HG02840 (cell line): ENCODE data around the gene MLYCD.
A peak's percentile ranks its signal among the peaks of the same experiment; 100 is the strongest.

Source experiments
- ATAC-seq: cut with Tn5 transposase; IDR thresholded peaks from one replicate; pipeline ENCODE4 v1.9.1; 2021; ENCODE audit warnings: mild to moderate bottlenecking, moderate library complexity, moderate number of reproducible peaks; ENCODE audit not compliant: unreplicated experiment, low FRiP score

The MLYCD gene

DNA sequence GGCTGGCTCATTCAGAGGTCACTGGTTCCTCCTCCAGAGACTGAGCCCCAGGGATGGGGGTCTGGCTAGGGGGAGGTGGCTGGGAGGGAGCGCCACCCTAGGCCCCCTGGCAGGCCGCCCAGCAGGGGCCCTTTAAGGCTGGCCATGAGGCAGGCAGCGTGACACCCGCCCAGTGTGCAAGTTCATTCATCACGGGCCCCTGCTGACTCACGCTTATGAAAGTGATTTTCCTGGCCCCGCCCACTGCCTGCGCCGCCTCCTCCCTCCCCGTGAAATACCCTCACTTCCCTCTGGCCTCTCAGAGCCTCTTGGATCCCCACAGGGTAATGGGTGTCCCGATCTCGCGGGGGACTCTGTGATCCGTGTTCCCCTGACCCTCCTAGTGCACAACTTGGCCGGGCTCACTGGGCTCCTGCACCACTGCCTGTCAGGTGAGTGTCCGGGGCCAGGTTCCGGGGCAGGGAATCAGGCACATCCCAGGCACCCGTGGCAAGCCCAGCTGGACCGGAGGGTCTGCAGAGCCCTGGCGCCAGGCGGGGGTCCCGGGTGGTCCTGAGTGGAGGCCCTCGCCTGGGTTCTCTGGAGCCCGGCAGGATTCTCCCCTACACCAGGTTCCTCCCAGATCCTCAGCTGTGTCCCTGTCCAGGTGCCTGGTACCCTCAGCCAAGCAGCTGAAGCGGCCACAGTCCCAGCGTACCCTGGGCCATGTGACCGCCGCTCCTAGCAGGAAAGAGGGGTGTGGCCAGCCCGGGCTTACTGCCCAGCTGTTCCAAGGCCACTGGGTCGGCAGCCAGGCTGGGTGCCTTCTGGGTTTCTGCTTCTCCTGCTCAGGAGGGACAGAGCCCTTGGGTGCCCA, 54.3 kb downstream of the MLYCD start, which contains the start of gene OSGIN1:
TSS of gene OSGIN1 (plus strand) at position 301 of the 856 bp plus-strand sequence. CDS start 4,432 bp downstream, outside the sequence.
- peak; percentile 76 for ATAC-seq

DNA sequence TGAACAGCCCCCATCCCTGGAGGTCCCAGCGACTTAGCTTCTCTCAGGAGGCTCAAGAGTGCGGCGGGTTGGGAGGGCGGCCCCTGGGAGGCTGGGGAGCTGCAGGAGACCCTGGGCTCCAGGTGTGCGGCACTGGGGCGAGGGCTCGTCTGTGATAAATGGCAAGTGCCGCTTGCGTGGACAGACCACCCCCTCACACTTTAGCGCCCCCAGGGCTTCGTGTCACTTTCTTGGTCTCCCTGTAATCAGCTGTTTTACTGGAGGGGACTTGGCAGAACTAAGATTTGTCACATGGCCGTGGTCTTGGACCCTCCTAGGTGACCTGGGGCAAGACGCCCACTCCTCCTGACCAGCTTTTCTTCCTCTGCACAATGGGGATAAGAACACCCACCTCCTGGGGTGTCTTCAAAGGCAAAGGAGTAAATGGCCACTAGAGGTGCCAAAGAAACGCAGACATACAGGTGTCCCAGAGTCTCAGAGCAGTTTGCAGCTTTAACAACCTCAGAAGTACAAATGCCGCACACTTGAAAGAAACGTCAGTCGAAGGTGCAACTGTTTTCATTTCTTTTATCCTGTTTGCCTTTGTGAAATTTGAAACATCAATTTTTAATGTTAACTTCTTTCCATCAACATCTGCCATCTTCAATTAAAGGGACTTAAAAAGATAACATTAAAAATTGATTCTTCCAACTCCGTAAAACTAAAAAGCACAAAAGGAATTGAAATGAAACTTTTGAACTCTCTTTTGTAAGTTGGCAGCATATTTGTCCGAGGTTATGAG, 55.1 kb downstream of the MLYCD start:
- ATAC-seq = no peak

DNA sequence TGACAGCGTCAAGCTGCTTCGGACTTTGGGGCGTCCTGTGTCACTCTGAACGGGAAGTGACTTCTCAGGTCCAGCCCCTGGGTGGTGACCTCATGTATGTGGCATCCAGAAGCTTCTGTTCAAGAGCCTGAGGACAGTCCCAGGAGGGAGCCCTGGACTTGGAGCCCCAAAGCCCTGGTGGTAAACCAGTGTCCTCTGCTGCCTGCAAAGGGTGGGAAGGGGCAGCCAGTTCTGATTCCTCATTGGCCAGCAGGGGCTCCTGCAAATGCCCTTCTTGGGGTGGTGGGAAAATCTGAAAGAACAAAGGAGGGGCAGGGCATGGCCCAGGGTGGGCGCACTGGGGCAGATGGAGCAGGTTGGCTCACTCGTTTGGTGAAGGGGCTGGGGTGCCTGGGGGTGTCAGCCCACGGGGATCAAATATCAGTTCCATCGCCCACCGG, 55.7 kb downstream of the MLYCD start:
- ATAC-seq = no peak

DNA sequence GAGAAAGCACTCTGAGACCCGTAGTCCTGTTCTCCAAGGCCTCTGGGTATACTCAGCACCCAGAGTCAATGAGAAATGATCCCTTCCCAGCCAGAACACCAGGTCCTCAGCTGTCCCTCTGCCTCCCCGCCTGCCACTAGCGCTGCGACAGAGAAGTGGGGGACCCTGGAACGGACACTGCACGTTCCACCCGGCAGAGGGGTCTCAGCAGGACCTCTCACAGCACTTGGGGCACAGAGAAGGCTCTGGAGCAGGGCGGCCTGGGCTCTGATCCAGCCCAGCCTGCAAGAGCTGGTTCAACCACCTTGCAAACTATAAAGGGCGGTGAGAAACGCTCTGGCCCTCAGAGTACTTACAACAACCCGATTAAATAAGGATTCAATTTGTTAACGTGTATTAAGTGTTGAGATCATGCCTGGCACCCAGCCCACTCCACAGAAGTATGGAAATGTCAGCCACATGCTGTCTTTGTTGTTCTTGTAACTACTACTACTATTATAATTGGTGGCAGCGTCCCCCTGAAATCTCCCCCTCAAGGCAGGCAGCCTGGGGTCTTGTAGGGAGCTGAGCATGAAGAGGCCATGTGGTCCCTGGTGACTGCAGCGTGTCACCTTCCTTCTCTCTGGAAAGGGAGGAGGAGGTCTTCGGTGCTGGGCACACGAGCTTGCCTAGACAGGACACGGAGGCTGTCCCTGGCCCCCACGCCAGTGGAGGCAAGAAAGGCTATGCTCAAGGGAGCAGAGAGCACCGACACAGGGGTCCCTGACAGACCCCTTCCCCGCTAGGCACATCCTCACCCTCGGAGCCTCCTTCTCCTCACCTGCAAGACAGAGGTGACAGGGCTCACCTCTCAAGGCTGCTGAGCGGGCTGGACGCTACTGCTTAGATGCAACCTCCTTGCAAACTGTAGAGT, 56.6 kb downstream of the MLYCD start:
- ATAC-seq = no peak

DNA sequence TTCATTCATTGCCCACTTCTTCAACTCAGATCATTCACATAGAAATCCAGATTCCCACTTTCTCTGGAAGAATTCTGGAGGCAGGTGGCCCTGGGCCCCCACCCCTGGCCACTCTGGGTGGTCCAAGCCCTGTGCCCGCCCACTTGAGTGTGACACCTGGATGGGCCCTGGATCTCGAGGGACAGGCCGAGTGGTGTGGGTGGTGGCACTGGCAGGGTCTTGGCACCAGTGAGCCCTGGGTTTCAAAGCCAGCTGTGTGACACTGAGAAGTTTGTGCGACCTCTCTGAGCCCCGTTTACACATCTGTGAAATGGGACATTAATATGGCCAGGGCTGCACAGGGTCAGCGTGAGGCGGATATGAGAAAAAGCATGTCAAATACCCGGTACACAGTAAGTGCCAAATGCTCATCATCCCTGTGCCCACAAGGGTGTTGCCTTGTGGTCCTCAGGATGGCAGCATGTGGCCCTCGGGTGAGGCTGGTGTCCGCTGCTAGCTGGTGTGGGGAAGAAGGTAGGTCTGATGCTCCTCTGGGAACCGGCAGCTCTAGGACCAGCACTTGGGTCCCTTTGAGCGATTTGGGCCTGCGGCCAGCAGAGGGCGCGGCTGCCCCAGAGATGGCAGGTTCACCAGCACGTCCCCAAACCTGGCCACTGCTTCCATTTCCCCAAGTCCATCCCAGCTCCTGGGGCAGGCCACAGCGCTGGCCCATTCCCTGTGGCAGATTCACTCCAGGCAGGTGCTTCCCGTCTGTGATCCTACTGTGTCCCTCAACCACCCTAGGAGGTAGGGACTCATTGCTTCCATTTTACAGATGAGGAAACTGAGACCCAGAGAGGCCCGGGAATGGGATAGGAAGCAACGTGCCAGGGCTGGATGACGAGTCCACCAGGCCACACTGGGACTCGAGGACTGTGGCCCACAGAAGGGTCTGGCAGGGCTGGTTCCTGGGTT, 57.7 kb downstream of the MLYCD start:
- no peak for ATAC-seq

DNA sequence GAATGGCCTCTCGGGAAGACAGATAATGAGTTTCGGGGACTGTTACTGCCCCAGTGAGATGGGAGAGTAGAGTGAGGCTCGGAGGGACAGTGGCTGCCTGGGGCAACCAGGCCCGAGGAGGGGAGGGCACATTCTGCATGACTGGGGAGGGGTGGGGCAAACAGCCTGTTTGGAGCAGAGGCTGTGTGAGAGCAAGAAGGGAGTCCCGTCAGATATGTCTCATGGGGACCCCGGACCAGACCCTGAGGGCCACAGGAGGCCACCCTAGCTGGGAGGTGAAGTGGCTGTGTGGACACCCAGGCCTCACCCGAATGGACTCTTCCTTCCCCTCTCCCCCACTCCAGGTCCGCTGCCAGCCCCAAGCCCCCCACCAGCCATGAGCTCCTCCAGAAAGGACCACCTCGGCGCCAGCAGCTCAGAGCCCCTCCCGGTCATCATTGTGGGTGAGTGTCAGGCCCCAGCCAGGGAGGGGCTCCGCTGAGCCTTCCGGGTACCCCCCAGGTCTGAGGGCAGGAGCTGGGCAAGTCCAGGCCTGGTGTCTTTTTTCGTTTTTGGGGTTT, 58.5 kb downstream of the MLYCD start:
- ATAC-seq = no peak

DNA sequence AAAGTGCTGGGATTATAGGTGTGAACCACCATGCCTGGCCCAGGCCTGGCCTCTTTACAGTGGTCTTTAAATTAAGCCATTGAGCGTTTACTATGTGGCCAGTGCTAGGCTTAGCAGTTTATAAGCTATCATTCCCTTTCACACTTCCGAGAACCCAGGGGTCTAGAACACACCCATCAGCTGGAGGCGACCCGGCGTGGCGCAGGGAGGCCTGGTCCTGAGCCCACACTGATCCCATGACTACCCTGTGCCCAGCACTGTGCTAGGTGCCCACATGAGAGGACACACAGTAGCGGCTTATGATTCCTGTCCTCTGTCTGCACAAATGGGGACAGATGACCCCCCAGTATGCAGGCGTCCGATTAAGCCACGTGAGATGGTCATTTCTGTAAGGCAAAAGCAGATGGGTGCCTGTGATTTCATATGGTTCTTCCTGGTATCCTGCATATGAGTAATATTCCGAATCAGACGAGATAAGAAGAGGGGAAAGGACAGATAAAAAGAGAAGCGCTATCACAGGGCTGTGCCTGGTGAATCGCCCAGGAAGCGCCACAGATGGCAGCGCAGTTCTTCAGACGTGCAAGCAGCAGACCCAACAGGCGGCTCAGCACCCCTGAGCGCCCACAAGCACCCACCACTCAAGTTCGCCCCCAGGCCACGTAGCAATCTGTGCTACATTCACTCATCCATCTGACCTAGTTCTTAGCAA, 59.4 kb downstream of the MLYCD start:
- ATAC-seq = no peak

DNA sequence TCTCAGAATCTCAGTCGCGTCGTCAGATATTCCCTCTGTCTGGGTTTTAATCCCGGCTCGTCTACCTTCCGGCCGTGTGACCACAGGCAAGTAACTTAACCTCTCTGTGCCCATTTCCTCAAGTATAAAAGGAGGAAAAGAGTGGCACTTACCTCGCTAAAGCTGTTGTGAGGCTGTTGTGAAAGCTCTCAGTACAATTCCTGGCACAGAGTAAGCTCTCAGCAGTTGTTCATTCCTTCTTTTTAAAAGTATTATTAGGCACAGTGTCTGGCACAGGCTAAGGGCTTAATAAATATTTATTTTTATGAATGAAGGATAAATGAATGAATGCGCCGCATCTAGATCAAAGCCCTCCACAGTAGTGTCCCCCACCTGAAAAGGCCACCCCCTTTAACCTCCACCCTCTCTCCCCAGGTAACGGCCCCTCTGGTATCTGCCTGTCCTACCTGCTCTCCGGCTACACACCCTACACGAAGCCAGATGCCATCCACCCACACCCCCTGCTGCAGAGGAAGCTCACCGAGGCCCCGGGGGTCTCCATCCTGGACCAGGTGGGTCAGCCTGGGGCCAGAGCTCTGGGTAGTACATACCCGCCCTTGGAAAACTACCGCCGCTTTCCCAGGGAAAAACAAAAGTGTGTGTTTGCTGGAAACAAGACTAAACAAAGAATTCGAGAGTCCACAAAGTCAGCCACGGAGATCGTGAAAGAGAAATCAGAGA, 60.1 kb downstream of the MLYCD start:
- no peak for ATAC-seq

DNA sequence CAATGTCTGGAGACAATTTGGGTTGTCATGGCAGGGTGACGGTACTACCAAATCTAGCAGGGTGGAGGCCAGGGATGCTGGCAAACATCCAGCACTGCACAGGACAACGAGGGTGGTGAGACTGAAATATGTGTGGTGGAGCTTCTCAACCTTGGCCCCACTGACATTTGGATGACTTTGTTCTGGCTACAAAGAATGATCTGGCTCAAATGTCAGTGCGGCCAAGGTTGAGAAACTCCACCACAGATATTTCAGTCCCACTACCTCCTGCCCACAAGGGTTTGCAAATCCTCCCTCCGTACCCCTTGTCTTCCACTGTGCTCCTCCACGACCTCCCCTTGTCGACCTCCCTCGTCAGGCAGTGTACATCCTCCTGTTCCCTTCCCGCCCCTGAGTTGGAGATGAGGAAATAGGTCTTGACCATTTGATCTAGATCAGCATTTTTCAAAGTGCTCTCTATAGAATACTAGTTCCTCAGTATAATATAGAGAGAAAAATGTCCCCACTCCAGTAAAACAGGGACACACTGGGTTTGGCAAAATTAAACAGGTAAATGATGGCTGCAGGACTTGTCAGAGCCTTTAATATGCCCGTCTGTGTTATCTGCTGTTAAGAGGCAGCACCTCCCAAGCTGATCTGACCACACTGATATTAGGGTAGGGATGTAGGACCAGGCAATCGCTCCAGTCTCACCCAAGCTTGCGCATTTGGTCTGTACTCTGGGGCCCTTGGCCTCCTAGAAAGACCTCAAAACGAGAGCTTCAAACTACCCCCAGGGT, 60.9 kb downstream of the MLYCD start:
- ATAC-seq = no peak

DNA sequence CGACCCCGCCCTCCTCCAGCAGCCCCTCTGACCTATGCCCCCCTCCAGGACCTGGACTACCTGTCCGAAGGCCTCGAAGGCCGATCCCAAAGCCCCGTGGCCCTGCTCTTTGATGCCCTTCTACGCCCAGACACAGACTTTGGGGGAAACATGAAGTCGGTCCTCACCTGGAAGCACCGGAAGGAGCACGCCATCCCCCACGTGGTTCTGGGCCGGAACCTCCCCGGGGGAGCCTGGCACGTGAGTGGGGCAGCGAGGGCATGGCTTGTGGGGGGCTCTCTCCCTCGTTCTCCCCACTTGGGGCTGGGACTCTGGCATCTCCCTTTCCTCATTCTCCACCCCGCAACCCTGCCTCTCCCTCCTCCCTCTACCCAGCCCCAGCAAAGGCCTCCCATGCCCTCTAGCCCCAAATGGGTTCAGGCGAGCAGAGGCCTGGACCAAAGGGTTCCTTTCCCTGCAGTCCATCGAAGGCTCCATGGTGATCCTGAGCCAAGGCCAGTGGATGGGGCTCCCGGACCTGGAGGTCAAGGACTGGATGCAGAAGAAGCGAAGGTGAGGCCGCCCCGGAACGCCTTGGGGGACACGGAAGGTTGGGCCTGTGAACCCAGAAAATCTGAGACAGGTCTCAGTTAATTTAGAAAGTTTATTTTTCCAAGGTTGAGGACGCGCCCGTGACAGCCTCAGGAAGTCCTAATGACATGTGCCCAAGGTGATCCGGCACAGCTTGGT, 61.8 kb downstream of the MLYCD start:
- ATAC-seq = no peak

DNA sequence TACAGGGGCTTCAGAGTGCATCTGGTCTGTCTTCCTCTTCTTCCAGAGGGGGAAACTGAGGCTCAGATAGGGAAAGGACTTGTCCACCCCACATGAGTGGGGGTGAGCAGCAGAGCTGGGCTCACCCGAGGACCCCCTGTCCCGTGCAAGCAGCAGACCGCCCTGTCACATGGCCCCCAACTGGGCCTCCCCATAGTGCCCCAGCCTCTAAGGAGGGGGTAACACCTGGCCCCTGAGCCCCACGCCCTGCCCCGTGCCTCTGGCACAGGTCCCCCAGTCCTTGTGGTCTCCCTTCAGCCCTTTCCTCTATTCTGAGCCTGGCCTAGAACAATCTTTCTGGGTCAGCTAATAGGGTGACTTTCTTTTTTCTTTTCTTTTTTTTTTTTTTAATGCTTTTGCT, 62.7 kb downstream of the MLYCD start:
- ATAC-seq = no peak

DNA sequence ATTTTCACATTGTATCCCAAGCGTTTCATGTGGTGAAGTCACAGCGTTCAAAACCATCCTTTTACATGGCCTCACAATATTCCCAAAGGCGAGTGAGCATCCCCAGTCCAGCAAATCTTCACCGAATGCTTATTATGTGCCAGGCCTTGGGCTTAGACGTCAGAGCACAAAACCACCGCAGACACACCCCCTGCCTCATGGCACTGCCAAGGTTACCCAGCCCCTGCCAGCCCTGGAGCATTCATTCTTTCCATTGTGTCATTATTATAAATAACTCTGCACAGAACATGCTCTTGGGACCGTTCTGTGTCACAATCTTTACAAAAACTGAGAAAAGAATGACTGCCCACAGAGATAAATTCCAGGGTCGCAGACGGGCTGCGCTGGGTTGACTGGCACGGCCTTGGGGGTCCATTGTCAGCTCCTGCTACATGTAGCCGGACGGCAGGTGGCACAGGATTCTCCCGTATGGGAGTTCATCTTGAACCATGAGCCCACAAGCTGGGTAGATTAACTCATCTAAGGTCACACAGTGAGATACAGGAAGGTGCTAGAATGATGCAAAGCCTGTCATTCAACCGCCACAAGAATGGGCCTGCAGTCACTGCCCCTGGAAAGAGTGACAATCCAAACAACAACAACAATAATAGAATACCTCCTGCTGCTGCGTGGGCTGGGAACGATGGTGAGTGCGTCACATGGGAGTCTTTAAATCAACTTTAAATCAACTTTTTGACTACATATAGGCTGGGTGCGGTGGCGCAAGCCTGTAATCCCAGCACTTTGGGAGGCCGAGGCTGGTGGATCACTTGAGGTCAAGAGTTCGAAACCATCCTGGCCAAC, 64.6 kb downstream of the MLYCD start:
- no peak for ATAC-seq

DNA sequence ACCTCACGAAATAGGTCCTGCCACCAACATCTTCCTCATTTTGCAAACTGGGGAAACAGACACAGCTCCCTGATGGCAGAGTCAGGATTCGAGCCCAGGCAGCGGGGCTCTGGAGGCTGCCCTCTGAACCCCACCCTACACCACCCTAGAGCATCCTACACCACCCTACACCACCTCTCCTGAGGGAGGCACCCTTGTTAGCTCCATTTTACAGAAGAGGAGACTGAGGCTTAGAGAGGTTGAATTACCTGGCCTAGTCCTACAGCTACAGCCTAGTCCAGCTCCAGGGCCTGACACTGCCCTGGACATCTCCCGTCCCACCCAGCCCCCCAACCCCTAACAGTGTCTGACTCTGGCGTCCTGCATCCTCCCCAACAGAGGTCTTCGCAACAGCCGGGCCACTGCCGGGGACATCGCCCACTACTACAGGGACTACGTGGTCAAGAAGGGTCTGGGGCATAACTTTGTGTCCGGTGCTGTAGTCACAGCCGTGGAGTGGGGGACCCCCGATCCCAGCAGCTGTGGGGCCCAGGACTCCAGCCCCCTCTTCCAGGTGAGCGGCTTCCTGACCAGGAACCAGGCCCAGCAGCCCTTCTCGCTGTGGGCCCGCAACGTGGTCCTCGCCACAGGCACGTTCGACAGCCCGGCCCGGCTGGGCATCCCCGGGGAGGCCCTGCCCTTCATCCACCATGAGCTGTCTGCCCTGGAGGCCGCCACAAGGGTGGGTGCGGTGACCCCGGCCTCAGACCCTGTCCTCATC, 65.9 kb downstream of the MLYCD start:
- ATAC-seq = no peak

DNA sequence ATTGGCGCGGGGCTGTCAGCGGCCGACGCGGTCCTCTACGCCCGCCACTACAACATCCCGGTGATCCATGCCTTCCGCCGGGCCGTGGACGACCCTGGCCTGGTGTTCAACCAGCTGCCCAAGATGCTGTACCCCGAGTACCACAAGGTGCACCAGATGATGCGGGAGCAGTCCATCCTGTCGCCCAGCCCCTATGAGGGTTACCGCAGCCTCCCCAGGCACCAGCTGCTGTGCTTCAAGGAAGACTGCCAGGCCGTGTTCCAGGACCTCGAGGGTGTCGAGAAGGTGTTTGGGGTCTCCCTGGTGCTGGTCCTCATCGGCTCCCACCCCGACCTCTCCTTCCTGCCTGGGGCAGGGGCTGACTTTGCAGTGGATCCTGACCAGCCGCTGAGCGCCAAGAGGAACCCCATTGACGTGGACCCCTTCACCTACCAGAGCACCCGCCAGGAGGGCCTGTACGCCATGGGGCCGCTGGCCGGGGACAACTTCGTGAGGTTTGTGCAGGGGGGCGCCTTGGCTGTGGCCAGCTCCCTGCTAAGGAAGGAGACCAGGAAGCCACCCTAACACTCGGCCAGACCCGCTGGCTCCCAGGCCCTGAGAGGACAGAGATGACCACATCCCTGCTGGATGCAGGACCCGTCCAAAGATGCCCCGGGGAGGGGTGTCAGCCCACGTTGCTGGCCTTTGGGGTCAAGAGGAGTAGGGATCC, 66.7 kb downstream of the MLYCD start:
- ATAC-seq = no peak
